Left ventricle myocardium inferior (tissue), 1 donor: Measurements from ENCODE around the gene BRME1. TPM values are rescaled to one million over a fixed set of nuclear protein-coding genes. Genes with fewer than 3 reads are reported as not detected.
A peak's percentile ranks its signal among the peaks of the same experiment; 100 is the strongest.

ENCODE experiments used
- DNase-seq: peaks from one replicate; pipeline ENCODE4 v3.0.0-alpha.2; 2020
- H3K27ac ChIP-seq: fragments of 200-600 bp; replicated peaks from 2 replicates; pipeline ENCODE4 v1.8.0; 2021
- H3K27me3 ChIP-seq: fragments of 200-600 bp; 2 replicates; pipeline ENCODE4 v1.8.0; 2021; ENCODE audit warnings: low read depth
- H3K36me3 ChIP-seq: fragments of 200-600 bp; 2 replicates; pipeline ENCODE4 v1.8.0; 2021
- H3K4me1 ChIP-seq: fragments of 200-600 bp; 2 replicates; pipeline ENCODE4 v1.8.0; 2021
- H3K4me3 ChIP-seq: fragments of 200-600 bp; 2 replicates; pipeline ENCODE4 v1.8.0; 2021; ENCODE audit warnings: mild to moderate bottlenecking, moderate library complexity
- H3K9me3 ChIP-seq: fragments of 200-600 bp; replicated peaks from 2 replicates; pipeline ENCODE4 v1.8.0; 2021
- CTCF ChIP-seq: fragments of 200-600 bp; IDR thresholded peaks from 2 replicates; pipeline ENCODE4 v1.8.0; 2021; ENCODE audit warnings: antibody characterized with exemption, mild to moderate bottlenecking, borderline replicate concordance
- intact Hi-C: fragments of 100-400 bp; cut with micrococcal nuclease; formaldehyde crosslinking; loops from one replicate; pipeline ENCODE4 v1.11.0; 2022
- total RNA-seq: library from RNA; stranded (reverse); fragmentation: NEBNext Ultra II Directional; extraction: Animal tissue kit (Norgen Biotek cat#: 25700); gene quantifications from one replicate; pipeline ENCODE4 v1.2.1, GENCODE V29; 2021
- donor health status: DM: no; HTN: yes; CAD: no; lungs with severe emphysema.

The BRME1 gene
- total RNA-seq, 1 donor from 2014 or later: 0.82 TPM

- H3K9me3 ChIP-seq: no peaks in the 10 kb centered on the region
- H3K4me3 ChIP-seq: peak overlapping the region; percentile 59
- no peak for TF ChIP-seq CTCF
- intact Hi-C loops: no loop called here
- H3K27ac ChIP-seq: peak overlapping the region; percentile 99
- no peaks in the 10 kb centered on the region for H3K36me3 ChIP-seq
- peaks cover 61% of the 10 kb centered on the region for H3K4me1 ChIP-seq
- no peaks in the 10 kb centered on the region for H3K27me3 ChIP-seq
- peak; percentile 88 for DNase-seq
These were observed 55.7 kb downstream of the BRME1 start for GRCh38 chr19:13849991-13850909.

GRCh38 chr19:13848798-13849676 lies 56.9 kb downstream of the BRME1 start:
- TF ChIP-seq CTCF: no peak

GRCh38 chr19:13848340-13848677 lies 57.6 kb downstream of the BRME1 start:
- no peak for DNase-seq
- H3K9me3 ChIP-seq: no peaks in the 10 kb centered on the region
- H3K27ac ChIP-seq: peak overlapping the region; percentile 99
- H3K27me3 ChIP-seq: no peaks in the 10 kb centered on the region
- peaks cover 78% of the 10 kb centered on the region for H3K4me1 ChIP-seq
- no peak overlapping the region for H3K4me3 ChIP-seq
- intact Hi-C loops: no loop called here
- TF ChIP-seq CTCF: no peak
- H3K36me3 ChIP-seq: no peaks in the 10 kb centered on the region

More at GRCh38 chr19:13848798-13849676, 56.9 kb downstream of the BRME1 start:
- intact Hi-C loops: no loop called here
- peaks cover 71% of the 10 kb centered on the region for H3K4me1 ChIP-seq
- no peaks in the 10 kb centered on the region for H3K36me3 ChIP-seq
- H3K4me3 ChIP-seq: no peak overlapping the region
- DNase-seq: no peak
- H3K9me3 ChIP-seq: no peaks in the 10 kb centered on the region
- H3K27me3 ChIP-seq: no peaks in the 10 kb centered on the region
- peak overlapping the region; percentile 99 for H3K27ac ChIP-seq

GRCh38 chr19:13847407-13848339 lies 58.2 kb downstream of the BRME1 start:
- Histone ChIP-seq H3K36me3 (no peaks in the 10 kb centered on the region), H3K9me3 (no peaks in the 10 kb centered on the region), H3K27ac (peak overlapping the region; percentile 99), H3K27me3 (no peaks in the 10 kb centered on the region), H3K4me1 (peaks cover 82% of the 10 kb centered on the region), H3K4me3 (peak overlapping the region; percentile 67)
- peak; percentile 98 for DNase-seq
- intact Hi-C loops: no loop called here
- TF ChIP-seq CTCF: peak; percentile 48
